NCI-H524 treated with DMSO at 0.1 percent for 48 hours (cell line): ENCODE results near the gene SIRPA.

ENCODE experiments used
- DNase-seq: peaks from one replicate; lab custom pipeline; 2025; lab: John Stamatoyannopoulos, UW

Gene SIRPA

DNA sequence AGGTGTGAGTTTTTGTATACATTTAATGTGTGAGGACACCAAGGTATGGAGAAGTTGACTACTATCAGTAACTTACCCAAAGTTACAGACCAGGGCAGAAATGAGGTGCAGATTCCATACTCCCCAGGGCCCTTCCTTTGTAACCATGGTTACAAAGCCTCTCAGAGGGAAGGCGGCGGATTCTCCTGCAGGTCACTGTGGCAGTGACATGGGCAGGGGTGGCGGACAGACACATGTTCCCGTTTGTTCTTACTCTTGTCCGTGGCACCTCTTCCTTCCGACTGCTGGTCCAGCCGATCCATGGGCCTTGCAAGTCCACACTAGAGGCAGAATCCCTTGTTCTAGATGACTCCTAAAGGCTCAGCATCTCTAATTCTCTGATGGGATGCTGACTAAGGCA is 55.6 kb downstream of the SIRPA start:
- no peak for DNase-seq

GRCh38 chr20:1951436-1952115 is 56.4 kb downstream of the SIRPA start:
- DNase-seq, result no peak

DNA sequence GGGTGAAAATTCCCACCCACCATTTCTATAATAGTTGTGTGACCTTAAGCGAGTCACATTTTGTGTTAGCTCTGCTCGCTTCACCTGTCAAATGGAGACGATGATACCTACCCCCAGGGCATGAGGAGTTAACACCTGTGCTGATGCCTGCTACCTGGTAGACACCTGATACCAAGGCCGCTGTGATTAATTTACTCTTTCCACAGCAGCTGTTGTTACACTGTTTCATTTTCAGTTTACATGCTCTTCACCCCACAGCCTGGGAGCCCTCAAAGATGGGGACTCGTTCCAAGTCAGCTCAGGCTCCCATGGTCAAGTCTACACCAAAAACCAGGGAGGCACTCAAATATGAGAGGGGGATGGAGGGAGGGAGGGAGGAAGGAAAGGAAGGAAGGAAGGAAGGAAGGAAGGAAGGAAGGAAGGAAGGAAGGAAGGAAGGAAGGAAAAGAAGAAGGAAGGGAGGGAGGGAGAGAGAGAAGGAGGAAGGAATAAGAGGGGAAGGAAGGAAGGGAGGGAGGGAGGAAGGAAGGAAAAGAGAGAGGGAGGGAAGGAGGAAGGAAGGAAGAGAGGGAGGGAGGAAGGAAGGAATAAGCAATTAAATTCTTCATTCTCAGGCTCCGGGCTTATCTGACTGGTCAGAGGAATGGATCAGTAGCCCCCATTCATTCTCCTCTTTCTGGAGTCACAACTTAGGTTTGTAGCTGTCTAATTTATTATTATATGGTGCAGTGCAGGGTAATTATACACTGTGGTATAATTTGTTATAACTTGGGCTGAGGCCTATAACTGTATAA is 57.7 kb downstream of the SIRPA start:
- no peak for DNase-seq

DNA sequence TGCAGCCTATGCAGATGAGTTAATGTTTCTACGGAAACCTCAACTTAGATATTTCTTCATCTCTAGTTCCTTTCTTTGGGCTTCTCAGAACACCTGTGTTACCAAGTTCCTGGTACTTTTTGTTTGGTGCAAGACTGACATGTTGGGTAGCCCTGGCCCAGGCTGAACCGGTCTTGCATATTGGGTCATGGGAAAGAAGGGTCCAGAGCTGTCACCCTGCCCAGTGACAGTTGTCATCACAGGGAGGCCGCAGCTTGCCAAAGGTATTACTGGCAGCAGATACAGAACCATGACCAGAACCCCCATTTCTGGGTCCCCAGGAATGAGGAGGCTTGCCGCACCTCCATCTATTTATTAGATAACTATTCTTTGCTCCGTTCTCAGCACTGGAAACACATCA is 58.4 kb downstream of the SIRPA start:
- no peak for DNase-seq

DNA sequence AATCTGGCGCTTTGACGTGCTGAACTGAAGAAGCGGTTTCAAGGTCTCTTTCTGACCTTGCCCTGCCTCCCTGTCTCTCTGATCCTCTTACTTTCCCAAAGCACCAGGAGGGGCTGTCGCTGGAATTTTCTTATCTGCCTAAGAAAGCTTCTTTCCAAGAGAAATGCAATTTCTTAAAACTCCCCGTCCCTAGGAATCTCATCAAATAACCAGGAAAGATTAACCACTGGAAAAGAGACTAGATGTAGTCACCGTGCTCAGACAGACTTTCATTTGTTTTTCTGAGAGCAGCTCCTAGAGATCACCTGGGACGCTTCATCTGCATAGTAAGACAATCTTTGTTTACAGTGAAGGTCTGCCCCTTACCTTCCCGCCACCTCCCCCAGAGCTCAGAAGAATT is 60.0 kb downstream of the SIRPA start:
- no peak for DNase-seq

DNA sequence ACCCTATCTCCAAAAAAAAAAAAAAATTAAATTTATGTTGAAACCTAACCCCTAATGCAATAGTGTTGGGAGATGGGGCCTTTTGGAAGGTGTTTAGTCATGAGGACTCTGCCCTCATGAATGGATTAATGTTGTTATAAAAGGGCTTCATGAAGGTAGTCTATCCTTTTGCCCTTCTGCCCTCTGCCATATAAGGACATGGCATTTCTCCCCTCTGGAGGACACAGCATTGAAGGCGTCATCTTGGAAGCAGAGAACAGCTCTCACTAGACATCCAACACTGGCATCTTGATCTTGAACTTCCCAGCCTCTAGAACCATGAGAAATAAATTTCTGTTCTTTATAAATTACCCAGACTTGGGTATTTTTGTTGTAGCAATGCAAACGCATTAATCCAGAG is 63.2 kb downstream of the SIRPA start:
- no peak for DNase-seq

GRCh38 chr20:1959156-1959555 is 63.9 kb downstream of the SIRPA start:
- DNase-seq, result no peak

DNA sequence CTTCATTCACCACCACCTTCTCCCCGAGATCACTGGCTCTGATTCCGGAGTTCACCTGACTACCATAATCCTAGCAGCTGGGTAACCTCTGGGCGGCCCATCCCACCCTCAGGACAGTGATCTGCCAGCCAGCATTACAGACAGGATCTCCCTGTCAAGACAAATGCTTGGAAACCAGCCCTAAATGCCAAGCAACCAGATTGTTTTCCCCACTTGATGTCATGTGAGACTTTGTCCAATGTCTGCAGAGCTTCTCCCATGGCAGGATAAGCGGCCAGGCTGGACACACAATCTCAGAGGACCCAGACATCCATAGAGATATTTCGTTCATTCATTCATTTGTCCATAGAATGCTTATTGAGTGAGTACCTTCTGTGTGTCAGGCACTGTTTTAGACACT is 66.2 kb downstream of the SIRPA start:
- DNase-seq, result no peak

- DNase-seq, result no peak
These were observed 68.9 kb downstream of the SIRPA start for GRCh38 chr20:1964061-1964460.

- no peak for DNase-seq
These were observed 69.6 kb downstream of the SIRPA start for GRCh38 chr20:1964659-1965405.

DNA sequence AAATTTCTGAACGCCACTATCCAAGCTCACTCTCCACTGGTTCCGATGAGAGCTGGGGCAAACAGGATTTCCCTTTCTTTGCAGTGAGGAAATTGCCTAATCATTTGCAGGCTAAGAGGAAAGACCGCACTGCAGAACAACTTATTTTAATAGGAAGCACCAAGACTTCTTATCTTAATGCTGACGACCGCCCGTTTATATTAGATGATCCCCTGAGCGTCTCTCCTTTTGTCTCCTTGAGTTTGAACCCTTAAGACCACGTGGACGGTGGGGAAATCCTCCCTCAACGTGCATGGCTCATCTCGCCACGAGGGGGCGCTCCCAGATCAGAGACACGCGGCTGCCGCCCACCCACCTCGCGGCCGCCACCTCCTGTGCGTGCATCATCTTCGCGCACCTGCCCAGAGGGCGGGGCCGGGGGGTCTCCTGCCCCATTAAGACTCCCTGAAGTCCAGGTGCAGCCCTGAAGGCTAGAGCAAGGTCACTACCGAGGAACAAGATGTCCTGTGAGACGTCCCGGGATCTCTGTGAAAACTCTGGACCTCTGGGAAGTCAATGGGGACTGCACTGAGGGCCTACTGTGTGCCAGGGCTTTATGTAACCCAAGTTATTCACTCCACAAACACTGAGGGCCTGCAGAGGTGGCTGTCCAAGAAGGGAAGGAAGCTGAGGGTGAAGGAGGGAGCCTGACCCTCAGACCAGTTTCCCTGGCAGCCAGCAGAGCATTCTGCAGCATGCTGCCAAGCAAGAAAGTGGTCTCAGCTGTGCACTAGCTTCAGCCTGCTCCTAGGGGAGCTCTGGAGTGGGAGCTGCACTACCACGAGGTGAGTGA is 70.5 kb downstream of the SIRPA start:
- no peak for DNase-seq

DNA sequence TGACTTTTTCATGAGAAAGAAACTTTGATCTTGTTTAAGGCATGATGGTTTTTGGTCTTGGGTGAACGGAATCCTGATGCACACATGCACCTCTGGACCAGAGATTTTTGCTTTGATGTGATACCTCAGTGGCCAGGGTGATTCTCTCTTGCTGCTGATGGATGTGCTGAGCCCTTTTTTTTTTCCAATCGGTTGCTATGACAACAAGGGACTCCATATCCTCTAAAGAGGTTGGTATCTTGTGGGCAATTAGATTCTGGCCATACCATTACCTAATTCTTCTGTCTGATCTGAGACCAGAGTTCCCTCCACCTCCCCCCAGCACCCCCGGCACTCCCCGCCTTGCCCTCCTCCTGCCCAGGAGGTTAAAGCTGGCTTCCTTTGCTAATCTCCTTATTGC is 73.8 kb downstream of the SIRPA start:
- DNase-seq, result no peak

- no peak for DNase-seq
These were observed 76.8 kb downstream of the SIRPA start for GRCh38 chr20:1971893-1972586.

GRCh38 chr20:1973601-1974440 is 78.6 kb downstream of the SIRPA start:
- no peak for DNase-seq

DNA sequence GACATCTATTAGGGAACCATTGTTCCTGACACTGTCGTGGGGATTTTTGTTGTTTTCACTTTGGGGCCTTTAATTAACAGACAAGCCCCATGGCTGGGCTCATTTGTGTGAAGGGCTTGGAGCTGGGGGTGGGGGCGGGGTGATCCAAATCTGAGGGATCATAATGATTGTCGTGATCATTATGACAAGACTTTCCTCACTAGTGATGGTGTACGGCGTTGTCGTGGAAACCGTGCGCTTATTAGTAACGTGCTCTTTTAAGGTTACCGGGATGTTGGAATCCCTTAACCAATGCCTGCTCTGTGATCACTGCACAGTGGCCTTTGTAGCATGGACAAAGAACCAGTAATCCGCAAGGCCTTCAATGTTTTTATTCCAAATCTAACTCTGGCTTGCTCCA is 80.1 kb downstream of the SIRPA start:
- DNase-seq, result no peak

GRCh38 chr20:1979106-1979778 is 84.0 kb downstream of the SIRPA start:
- DNase-seq, result no peak

GRCh38 chr20:1982686-1983085 is 87.5 kb downstream of the SIRPA start:
- DNase-seq, result no peak

DNA sequence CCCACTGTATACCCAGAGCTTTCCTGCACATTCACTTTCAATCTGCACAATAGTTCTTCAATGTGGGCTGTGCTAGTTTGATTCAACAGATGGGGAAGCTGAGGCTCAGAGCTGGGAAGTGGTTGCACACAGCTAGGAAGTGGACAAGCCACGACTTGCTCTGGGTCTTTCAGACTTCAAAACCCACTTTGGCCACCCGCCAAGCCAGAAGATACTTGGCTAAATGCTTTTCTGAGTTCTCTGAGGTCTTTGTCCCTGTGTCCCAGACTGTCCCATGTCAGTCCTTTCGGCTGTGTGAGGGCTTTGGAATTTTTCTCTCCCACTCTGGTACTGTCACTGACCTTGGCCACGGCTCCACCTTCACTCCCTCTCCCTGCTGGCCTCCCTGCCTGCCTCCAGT is 88.1 kb downstream of the SIRPA start:
- DNase-seq, result no peak

GRCh38 chr20:1987826-1988225 is 92.6 kb downstream of the SIRPA start:
- no peak for DNase-seq
